CD4-positive, CD25-positive, alpha-beta regulatory T cell (primary cell): Measurements from ENCODE around the gene CHMP4A. TPM values are rescaled to one million over a fixed set of nuclear protein-coding genes. Genes with fewer than 3 reads are reported as not detected.

Source experiments
- ATAC-seq, 2 donors: fragments of 150-1000 bp; cut with Tn5 transposase; one replicate each; pipeline ENCODE4 v1.10.0; 2021; ENCODE audit warnings: low read depth in 2 of 2, moderate number of reproducible peaks in 2 of 2, moderate library complexity in 1 of 2
- DNase-seq, 3 donors: peaks; one replicate each; pipeline versions ENCODE4 v3.0.0 to v3.0.0-alpha.2; 2012 to 2022; ENCODE audit warnings: mixed read lengths in 1 of 3
- H3K27ac ChIP-seq: one replicate; pipeline ENCODE4 v1.7.0; 2013; ENCODE audit warnings: mild to moderate bottlenecking, low read length; ENCODE audit not compliant: insufficient read depth, poor library complexity, severe bottlenecking
- H3K27me3 ChIP-seq: one replicate; pipeline ENCODE4 v1.7.0; 2013; ENCODE audit warnings: low read length; ENCODE audit not compliant: control insufficient read depth, insufficient read depth
- H3K36me3 ChIP-seq: one replicate; pipeline ENCODE4 v1.7.0; 2013; ENCODE audit warnings: mild to moderate bottlenecking, low read length, moderate library complexity; ENCODE audit not compliant: control insufficient read depth, insufficient read depth
- H3K4me1 ChIP-seq: 2 replicates; pipeline ENCODE4 v1.7.0; 2013; ENCODE audit warnings: mild to moderate bottlenecking, low read length; ENCODE audit not compliant: insufficient read depth, control insufficient read depth, poor library complexity, severe bottlenecking
- H3K4me3 ChIP-seq: one replicate; pipeline ENCODE4 v1.7.0; 2013; ENCODE audit warnings: low read depth, mild to moderate bottlenecking, low read length, moderate library complexity
- H3K9me3 ChIP-seq, 2 experiments: 1 replicate in 1 of 2; 2 replicates in 1 of 2; pipeline ENCODE4 v1.7.0; 2013; ENCODE audit warnings: low read length in 2 of 2, mild to moderate bottlenecking in 1 of 2, moderate library complexity in 1 of 2; ENCODE audit not compliant: control insufficient read depth in 2 of 2
- H3K27ac Mint-ChIP-seq, 3 donors: one replicate each; pipeline ENCODE4 v1.8.0; 2020 to 2022; ENCODE audit warnings: mild to moderate bottlenecking in 3 of 3, mixed read lengths in 3 of 3, moderate library complexity in 2 of 3
- H3K27me3 Mint-ChIP-seq: one replicate; pipeline ENCODE4 v1.8.0; 2022; ENCODE audit warnings: mild to moderate bottlenecking, mixed read lengths
- H3K36me3 Mint-ChIP-seq: one replicate; pipeline ENCODE4 v1.8.0; 2020; ENCODE audit warnings: mixed read lengths
- H3K4me1 Mint-ChIP-seq, 4 donors: one replicate each; pipeline ENCODE4 v1.8.0; 2020 to 2022; ENCODE audit warnings: mixed read lengths in 4 of 4, mild to moderate bottlenecking in 1 of 4
- H3K4me3 Mint-ChIP-seq, 4 donors: one replicate each; pipeline ENCODE4 v1.8.0; 2020 to 2022; ENCODE audit warnings: mild to moderate bottlenecking in 4 of 4, mixed read lengths in 4 of 4, moderate library complexity in 3 of 4
- H3K9me3 Mint-ChIP-seq, 7 donors: one replicate each; pipeline ENCODE4 v1.8.0; 2020 to 2022; ENCODE audit warnings: mixed read lengths in 7 of 7, mild to moderate bottlenecking in 3 of 7, moderate library complexity in 2 of 7
- polyA plus RNA-seq, 4 donors: library from polyadenylated mRNA; unstranded; fragments of 300-500 nt; fragmentation: Illumina TruSeq; gene quantifications; one replicate each; pipeline ENCODE4 v1.2.3, GENCODE V29; 2021
- total RNA-seq: library from RNA; stranded (reverse); gene quantifications from one replicate; pipeline ENCODE4 v1.2.3, GENCODE V29; 2022

Gene CHMP4A
- total and polyA plus RNA-seq, 5 donors from 2014 or later: 108 to 154 (median 130) TPM

DNA sequence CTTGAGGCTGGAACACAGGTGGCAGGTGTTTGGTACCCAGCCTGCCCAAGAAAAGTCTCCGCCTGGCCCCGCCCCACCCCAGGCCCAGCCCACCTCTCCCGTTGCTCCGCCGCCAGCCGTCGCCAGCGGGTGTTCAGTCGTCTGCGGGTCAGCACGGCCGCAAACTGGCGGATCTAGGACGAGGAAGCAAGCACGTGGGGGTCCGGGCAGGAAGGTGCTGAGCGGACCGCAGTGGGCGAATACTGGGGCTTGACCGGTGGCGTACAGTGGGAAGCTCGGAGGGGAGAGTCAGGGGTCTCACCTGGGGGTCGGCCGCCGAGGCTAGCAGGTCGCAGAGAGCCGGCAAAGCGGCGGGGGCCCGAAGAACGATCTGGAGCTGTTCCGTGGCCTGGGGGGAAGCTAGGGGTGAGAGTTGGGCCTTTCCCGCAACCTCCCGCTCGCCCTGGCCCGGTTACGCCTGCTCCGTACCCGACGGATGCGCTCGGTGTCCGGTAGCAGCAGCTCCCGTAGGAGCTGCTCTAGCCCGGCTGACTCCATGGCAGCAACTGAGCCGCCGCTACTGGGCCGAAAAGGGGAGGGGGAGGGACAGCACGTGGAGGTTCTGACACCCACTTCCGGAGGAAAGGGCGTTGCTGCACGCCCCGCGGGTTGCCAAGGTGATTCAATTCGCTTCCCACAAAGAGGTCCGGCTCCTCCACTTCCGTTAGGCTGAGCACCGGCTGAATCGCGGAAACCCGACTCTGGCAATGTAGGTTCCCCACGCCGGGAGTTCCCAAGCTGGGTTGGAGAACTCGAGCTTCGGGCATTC is 24.8 kb downstream of the CHMP4A start, which contains the start of gene IPO4:
IPO4 (minus strand) TSS at position 566 of the 808 bp plus-strand sequence; CDS start at position 537, 29 bp downstream.
- ATAC-seq (peak; percentile 90 to 94), DNase-seq (peak; percentile 94 to 98 (median 94))
- Histone ChIP-seq H3K9me3 (no peaks in the 10 kb centered on the region), H3K27ac (peak within 1 kb of the TSS; percentile 79), H3K36me3 (peaks cover 38% of the 10 kb centered on the region), H3K4me1 (peaks cover 18% of the 10 kb centered on the region), H3K27me3 (no peaks in the 10 kb centered on the region), H3K4me3 (peak within 1 kb of the TSS; percentile 61)
- Mint-ChIP-seq H3K9me3 (no peaks in the 10 kb centered on the region), H3K4me3 (peak within 1 kb of the TSS; percentile 90 to 98 (median 94)), H3K36me3 (peaks cover 9% of the 10 kb centered on the region), H3K4me1 (peaks cover 22 to 48% (median 26%) of the 10 kb centered on the region in 4 donors), H3K27me3 (peaks cover 5% of the 10 kb centered on the region), H3K27ac (peak within 1 kb of the TSS; percentile 88 to 95 (median 92))

- H3K4me1 ChIP-seq: peaks cover 18% of the 10 kb centered on the region
- Mint-ChIP-seq H3K4me3 (peak overlapping the region; percentile 90 to 98 (median 94)), H3K27me3 (peaks cover 5% of the 10 kb centered on the region), H3K36me3 (peaks cover 5% of the 10 kb centered on the region), H3K9me3 (no peaks in the 10 kb centered on the region), H3K27ac (peak overlapping the region in 2 of 3 donors; percentile 92 to 95), H3K4me1 (peaks cover 21 to 42% (median 24%) of the 10 kb centered on the region in 4 donors)
- no peaks in the 10 kb centered on the region for H3K9me3 ChIP-seq
- H3K27ac ChIP-seq: peak overlapping the region; percentile 79
- peak overlapping the region; percentile 61 for H3K4me3 ChIP-seq
- no peaks in the 10 kb centered on the region for H3K27me3 ChIP-seq
- no peak for ATAC-seq
- no peak for DNase-seq
- peaks cover 35% of the 10 kb centered on the region for H3K36me3 ChIP-seq
These were observed 25.8 kb downstream of the CHMP4A start for GRCh38 chr14:24187539-24187915.

- Mint-ChIP-seq H3K4me3 (peak overlapping the region in 3 of 4 donors; percentile 90 to 95 (median 92)), H3K27ac (peak overlapping the region; percentile 28 to 92 (median 64)), H3K36me3 (peaks cover 4% of the 10 kb centered on the region), H3K9me3 (no peaks in the 10 kb centered on the region), H3K27me3 (peaks cover 5% of the 10 kb centered on the region), H3K4me1 (peaks cover 16 to 38% (median 26%) of the 10 kb centered on the region in 4 donors)
- peaks cover 18% of the 10 kb centered on the region for H3K4me1 ChIP-seq
- H3K27me3 ChIP-seq: no peaks in the 10 kb centered on the region
- no peaks in the 10 kb centered on the region for H3K9me3 ChIP-seq
- H3K4me3 ChIP-seq: peak overlapping the region; percentile 11
- H3K36me3 ChIP-seq: peaks cover 30% of the 10 kb centered on the region
- DNase-seq (no peak), ATAC-seq (no peak)
- no peak overlapping the region for H3K27ac ChIP-seq
These were observed 26.3 kb downstream of the CHMP4A start for GRCh38 chr14:24186831-24187538.

DNA sequence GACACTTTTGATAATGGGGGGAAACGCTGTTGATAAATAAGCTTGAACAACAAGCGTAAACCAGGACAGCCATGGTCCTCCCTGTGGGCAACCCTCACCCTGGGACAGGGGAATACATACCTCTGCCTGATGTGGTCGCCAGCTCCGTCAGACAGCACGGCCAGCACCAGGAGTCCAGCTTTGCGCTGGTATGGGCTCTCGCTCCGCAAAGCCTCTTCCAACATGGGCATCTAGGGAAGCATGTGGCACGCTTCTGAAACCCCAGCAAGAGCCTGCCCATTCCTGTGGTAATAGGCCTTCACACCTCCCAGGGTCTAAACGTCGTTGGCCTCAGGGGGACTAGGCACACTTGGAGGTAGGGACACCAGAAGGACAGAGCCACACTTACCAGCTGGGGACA is 27.5 kb downstream of the CHMP4A start:
- Mint-ChIP-seq H3K4me3 (peak overlapping the region in 1 of 4 donors; percentile 83), H3K27ac (peak overlapping the region in 1 of 3 donors; percentile 15), H3K27me3 (peaks cover 5% of the 10 kb centered on the region), H3K9me3 (no peaks in the 10 kb centered on the region), H3K36me3 (peaks cover 8% of the 10 kb centered on the region), H3K4me1 (peaks cover 11 to 32% (median 20%) of the 10 kb centered on the region in 4 donors)
- no peaks in the 10 kb centered on the region for H3K27me3 ChIP-seq
- no peaks in the 10 kb centered on the region for H3K9me3 ChIP-seq
- peaks cover 18% of the 10 kb centered on the region for H3K4me1 ChIP-seq
- no peak for DNase-seq
- H3K4me3 ChIP-seq: no peak overlapping the region
- no peak overlapping the region for H3K27ac ChIP-seq
- no peak for ATAC-seq
- peaks cover 34% of the 10 kb centered on the region for H3K36me3 ChIP-seq

DNA sequence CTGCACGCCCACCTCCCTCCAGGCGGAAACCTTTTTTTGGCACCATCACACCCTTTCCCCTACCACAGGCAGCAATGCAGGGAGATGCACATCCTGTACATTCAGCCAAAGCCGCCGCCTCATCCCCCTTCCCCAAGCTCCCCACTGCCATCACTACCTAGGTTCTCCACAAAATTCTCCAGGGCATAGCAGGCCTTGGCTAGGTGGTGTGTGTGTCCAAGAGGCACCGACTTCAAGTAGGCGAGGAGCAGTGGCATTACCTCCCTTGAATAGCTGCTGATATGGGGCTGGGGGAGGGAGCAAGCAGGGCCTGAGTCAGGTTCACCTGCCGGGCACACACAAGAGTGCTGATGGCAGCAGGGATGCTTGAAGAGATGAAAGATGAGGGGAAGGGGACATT is 28.3 kb downstream of the CHMP4A start:
- Histone ChIP-seq H3K27ac (no peak overlapping the region), H3K27me3 (no peaks in the 10 kb centered on the region), H3K4me3 (no peak overlapping the region), H3K9me3 (no peaks in the 10 kb centered on the region), H3K36me3 (peaks cover 38% of the 10 kb centered on the region), H3K4me1 (peaks cover 18% of the 10 kb centered on the region)
- ATAC-seq (no peak), DNase-seq (no peak)
- Mint-ChIP-seq H3K36me3 (peaks cover 10% of the 10 kb centered on the region), H3K27ac (peak overlapping the region in 1 of 3 donors; percentile 69), H3K27me3 (peaks cover 5% of the 10 kb centered on the region), H3K4me1 (peaks cover 11 to 32% (median 19%) of the 10 kb centered on the region in 4 donors), H3K9me3 (no peaks in the 10 kb centered on the region), H3K4me3 (peak overlapping the region in 1 of 4 donors; percentile 15)

- H3K4me3 Mint-ChIP-seq: no peak overlapping the region
- Histone ChIP-seq H3K4me3 (no peak overlapping the region), H3K9me3 (no peaks in the 10 kb centered on the region), H3K36me3 (peaks cover 44% of the 10 kb centered on the region), H3K27ac (no peak overlapping the region), H3K4me1 (peaks cover 18% of the 10 kb centered on the region), H3K27me3 (no peaks in the 10 kb centered on the region)
- H3K9me3 Mint-ChIP-seq: no peaks in the 10 kb centered on the region
- ATAC-seq (no peak), DNase-seq (no peak)
- H3K4me1 Mint-ChIP-seq: peaks cover 9 to 29% (median 17%) of the 10 kb centered on the region in 4 donors
- H3K27me3 Mint-ChIP-seq: peaks cover 5% of the 10 kb centered on the region
- H3K36me3 Mint-ChIP-seq: peaks cover 13% of the 10 kb centered on the region
- H3K27ac Mint-ChIP-seq: no peak overlapping the region
These were observed 29.0 kb downstream of the CHMP4A start for GRCh38 chr14:24184104-24184970.

DNA sequence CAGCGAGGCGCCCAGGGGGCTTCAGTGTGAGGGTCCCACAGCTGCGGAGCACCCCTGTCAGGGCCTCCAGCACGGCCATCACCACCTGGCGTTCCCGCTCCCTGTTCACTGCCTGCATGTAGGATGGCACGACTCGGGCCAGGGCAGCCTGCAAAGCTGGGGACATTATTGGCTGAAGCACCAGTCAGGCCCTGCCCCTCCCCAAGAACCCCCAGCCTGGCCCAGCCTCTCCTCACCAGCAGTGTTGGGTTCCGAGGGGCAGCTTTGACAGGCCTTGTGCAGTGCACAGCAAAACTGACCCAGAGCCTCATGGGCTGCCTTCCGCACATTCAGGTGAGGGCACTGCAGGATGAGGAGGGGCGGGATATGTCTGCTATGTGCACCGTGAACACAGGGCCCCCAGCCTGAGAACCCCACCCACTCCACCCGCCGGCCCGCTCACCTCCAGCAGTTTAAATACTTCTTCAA is 30.2 kb downstream of the CHMP4A start:
- no peaks in the 10 kb centered on the region for H3K9me3 ChIP-seq
- Mint-ChIP-seq H3K36me3 (peaks cover 13% of the 10 kb centered on the region), H3K4me1 (peaks cover 0 to 20% (median 9%) of the 10 kb centered on the region in 4 donors), H3K4me3 (no peak overlapping the region), H3K27me3 (peaks cover 4% of the 10 kb centered on the region), H3K27ac (no peak overlapping the region), H3K9me3 (no peaks in the 10 kb centered on the region)
- ATAC-seq: no peak
- H3K27me3 ChIP-seq: no peaks in the 10 kb centered on the region
- DNase-seq: no peak
- peaks cover 11% of the 10 kb centered on the region for H3K4me1 ChIP-seq
- no peak overlapping the region for H3K4me3 ChIP-seq
- H3K27ac ChIP-seq: no peak overlapping the region
- H3K36me3 ChIP-seq: peaks cover 55% of the 10 kb centered on the region
